ENCODE measurements around the gene MVP.

MVP gene

DNA sequence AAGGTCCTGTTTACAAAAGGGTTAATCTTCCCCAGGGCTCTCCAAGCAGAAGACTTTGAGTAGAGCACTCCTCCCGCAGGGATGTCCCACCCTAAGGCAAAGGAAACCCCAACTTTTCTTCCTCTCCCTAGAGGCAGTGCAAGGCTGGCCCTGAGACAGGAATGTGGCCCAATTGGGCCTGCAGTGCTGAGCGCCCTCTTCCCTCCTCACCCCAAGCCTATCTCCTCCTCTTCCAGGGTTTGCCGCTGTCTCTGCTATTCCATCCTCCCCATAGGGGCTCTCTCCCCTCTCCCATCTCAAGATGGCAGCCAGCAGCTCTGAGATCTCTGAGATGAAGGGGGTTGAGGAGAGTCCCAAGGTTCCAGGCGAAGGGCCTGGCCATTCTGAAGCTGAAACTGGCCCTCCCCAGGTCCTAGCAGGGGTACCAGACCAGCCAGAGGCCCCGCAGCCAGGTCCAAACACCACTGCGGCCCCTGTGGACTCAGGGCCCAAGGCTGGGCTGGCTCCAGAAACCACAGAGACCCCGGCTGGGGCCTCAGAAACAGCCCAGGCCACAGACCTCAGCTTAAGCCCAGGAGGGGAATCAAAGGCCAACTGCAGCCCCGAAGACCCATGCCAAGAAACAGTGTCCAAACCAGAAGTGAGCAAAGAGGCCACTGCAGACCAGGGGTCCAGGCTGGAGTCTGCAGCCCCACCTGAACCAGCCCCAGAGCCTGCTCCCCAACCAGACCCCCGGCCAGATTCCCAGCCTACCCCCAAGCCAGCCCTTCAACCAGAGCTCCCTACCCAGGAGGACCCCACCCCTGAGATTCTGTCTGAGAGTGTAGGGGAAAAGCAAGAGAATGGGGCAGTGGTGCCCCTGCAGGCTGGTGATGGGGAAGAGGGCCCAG, 7.3 kb upstream of the MVP start:
- peak overlapping the region; percentile 53 to 56 for H3K4me3 ChIP-seq (replicated peaks in 1 of 2; ENCODE audit: low read depth in 2 of 2, low read length in 2 of 2)
- DNase-seq (ENCODE audit: low read depth in 2 of 2) = no peak
- TF ChIP-seq, protein P1, sequence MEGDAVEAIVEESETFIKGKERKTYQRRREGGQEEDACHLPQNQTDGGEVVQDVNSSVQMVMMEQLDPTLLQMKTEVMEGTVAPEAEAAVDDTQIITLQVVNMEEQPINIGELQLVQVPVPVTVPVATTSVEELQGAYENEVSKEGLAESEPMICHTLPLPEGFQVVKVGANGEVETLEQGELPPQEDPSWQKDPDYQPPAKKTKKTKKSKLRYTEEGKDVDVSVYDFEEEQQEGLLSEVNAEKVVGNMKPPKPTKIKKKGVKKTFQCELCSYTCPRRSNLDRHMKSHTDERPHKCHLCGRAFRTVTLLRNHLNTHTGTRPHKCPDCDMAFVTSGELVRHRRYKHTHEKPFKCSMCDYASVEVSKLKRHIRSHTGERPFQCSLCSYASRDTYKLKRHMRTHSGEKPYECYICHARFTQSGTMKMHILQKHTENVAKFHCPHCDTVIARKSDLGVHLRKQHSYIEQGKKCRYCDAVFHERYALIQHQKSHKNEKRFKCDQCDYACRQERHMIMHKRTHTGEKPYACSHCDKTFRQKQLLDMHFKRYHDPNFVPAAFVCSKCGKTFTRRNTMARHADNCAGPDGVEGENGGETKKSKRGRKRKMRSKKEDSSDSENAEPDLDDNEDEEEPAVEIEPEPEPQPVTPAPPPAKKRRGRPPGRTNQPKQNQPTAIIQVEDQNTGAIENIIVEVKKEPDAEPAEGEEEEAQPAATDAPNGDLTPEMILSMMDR (IDR thresholded peaks at IDR 0.05; ENCODE audit: low read depth, low read length) = no peak

DNA sequence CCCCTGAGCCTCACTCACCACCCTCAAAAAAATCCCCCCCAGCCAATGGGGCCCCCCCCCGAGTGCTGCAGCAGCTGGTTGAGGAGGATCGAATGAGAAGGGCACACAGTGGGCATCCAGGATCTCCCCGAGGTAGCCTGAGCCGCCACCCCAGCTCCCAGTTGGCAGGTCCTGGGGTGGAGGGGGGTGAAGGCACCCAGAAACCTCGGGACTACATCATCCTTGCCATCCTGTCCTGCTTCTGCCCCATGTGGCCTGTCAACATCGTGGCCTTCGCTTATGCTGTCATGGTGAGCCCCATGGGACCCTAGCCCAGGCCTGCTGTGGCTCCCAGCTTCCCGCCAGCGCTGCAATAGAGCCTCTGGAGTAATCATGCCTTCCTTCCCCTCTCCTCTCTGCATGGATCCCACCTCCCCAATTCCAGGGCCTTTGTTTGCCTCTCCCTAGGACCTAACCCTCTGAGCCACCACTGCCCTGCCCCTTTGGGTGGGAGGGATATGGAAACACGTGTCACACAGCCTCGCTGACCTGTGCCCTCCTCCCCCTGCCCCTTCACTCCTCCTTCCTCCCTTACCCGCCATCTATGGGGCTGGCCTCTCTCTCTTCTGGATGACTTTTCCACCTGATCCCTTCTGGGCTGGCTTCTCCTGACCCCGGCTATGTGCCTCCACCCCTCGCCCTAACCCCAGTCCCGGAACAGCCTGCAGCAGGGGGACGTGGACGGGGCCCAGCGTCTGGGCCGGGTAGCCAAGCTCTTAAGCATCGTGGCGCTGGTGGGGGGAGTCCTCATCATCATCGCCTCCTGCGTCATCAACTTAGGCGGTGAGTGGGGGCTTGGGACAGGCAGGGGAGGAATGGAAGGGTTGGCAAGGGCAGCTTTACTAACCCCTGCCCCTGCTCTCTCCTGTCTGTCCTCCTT, 6.4 kb upstream of the MVP start:
- no peak overlapping the region for H3K4me3 ChIP-seq (replicated peaks in 1 of 2; ENCODE audit: low read depth in 2 of 2, low read length in 2 of 2)
- TF ChIP-seq, protein P1 (IDR thresholded peaks at IDR 0.05; ENCODE audit: low read depth, low read length) = no peak
- DNase-seq (ENCODE audit: low read depth in 2 of 2) = no peak

DNA sequence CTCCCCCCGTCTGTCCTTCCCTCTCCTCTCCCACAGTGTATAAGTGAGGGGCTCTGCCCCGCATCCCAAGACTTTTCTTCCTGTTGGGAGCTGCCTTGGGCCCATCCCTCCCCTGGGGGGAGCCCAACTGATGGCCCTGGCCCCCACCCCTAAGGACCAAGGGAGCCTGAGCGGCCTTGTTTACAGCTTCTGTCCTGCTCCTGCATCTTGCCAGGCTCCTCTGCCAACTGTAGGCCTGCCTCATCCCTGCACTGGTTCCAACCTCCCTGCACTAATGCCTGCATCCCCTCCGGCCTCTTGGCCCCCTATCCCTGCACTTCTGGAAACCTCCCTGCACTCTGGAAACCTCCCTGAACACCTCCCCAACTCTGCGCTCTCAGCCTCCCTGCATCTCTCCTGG, 5.7 kb upstream of the MVP start:
- TF ChIP-seq, protein P1 (IDR thresholded peaks at IDR 0.05; ENCODE audit: low read depth, low read length) = no peak
- DNase-seq (ENCODE audit: low read depth in 2 of 2) = no peak
- no peak overlapping the region for H3K4me3 ChIP-seq (replicated peaks in 1 of 2; ENCODE audit: low read depth in 2 of 2, low read length in 2 of 2)

DNA sequence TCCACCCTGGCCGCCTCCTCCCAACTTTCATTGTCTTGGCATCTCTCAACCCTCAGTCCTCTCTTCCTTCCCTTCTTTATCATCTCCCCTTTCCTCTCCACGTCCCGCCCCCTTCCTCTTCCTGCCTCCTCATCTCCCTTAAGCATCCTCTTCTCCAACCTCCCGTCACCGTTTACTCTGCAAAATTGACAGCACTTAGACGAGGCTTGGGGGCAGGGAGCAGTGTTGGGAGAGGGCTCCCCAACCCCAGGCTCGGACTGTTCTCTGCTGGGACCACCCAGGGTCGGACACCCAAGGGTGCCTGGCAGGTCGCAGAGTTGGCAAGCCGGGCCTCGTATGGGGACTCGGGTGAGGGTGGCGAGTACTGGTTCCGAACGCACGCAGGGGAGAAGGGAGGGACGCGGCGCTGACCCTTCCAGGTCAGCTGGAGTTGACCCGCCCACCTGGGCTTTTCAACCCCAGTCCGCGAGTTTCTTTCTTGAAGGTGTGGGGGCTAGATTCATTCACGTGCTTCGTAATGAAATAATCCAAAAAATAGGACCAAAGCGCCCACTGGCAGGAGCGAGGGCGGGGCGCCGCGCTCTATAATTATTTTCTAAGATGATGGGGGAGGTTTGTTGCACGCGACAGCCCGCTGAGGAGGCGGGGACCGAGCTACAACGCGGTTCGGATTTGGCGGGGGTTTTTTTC, 5.1 kb upstream of the MVP start:
- no peak for DNase-seq (ENCODE audit: low read depth in 2 of 2)
- H3K4me3 ChIP-seq (replicated peaks in 1 of 2; ENCODE audit: low read depth in 2 of 2, low read length in 2 of 2) = peak overlapping the region; percentile 44 to 82
- TF ChIP-seq, protein P1 (IDR thresholded peaks at IDR 0.05; ENCODE audit: low read depth, low read length) = no peak

DNA sequence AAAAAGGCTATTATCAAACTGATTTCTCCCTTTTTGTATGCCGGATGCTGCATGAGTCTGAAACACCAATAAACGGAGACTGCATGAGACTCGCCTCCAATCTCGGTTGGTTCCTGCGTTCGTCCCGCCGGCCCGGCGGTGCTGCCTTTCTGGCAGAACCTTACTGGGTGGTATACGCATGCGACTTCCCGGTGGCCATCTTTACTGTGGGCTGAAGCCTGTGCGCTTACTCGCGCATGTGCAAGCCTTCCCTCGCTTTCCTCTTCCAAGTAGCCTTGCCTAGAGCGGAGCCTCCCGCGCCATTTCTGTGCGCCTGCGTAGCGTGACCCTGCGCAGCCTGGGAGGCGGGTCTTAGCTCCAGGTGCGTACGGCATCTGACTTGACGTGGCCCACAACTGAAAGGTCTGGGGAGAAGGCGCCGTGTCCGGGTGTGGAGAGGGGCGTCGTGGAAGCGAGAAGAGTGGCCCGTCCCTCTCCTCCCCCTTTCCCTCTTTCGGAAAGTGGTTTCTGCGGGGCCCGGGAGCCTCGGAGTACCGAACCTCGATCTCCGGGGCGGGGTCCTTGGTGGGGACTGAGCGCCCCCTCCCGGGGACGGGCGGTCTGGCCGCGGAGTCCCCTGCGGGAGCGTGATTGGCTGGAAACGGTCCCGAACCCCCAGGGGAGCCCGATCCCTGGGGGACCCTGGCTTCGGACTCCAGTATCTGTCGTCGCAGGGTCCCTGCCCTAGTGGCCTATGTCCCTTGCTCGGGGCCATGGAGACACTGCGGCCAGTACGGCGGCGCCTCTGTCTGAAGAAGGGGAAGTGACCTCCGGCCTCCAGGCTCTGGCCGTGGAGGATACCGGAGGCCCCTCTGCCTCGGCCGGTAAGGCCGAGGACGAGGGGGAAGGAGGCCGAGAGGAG, 4.2 kb upstream of the MVP start, which contains the start of gene PAGR1:
TSS of gene PAGR1 (plus strand) at position 360 of the 901 bp plus-strand sequence. CDS start at position 734, 374 bp downstream.
- H3K4me3 ChIP-seq (replicated peaks in 1 of 2; ENCODE audit: low read depth in 2 of 2, low read length in 2 of 2) = peak within 1 kb of the TSS; percentile 68 to 82
- TF ChIP-seq, protein P1 (IDR thresholded peaks at IDR 0.05; ENCODE audit: low read depth, low read length) = peak; percentile 88
- peak; percentile 100 for DNase-seq (ENCODE audit: low read depth in 2 of 2)
